HCT116 (cell line): Measurements from ENCODE around the gene OVAAL. TPM values are rescaled to one million over a fixed set of nuclear protein-coding genes. Genes with fewer than 3 reads are reported as not detected.

Experiments used
- ATAC-seq: fragments of 200-7000 bp; cut with Tn5 transposase; 2 replicates; pipeline ENCODE4 v1.9.1; 2020; ENCODE audit warnings: mild to moderate bottlenecking, moderate library complexity
- Bru-seq: library from RNA; stranded (reverse); fragments of 400-500 nt; gene quantifications from one replicate; lab custom pipeline; 2021; lab: Mats Ljungman, UMichigan
- BruChase-seq, 2 experiments: library from RNA; stranded (reverse); fragments of 400-500 nt; gene quantifications; one replicate each; lab custom pipeline; 2021; lab: Mats Ljungman, UMichigan
- BruUV-seq: library from RNA; stranded (reverse); fragments of 400-500 nt; replicated peaks from 2 replicates; lab custom pipeline; 2021; lab: Mats Ljungman, UMichigan
- CTCF ChIA-PET: fragments of 300-600 bp; sonication (Branson Sonifier 250); formaldehyde crosslinking; loops from one replicate; lab custom pipeline; 2021; ENCODE audit warnings: antibody characterized with exemption; lab: Charles Lee
- POLR2A ChIA-PET: fragments of 300-600, 350-600 bp; sonication (Branson Sonifier 250); formaldehyde crosslinking; loops from one replicate; lab custom pipeline; 2021; ENCODE audit warnings: antibody characterized with exemption; lab: Charles Lee
- RAD21 ChIA-PET, 2 experiments: fragments of 300-600 bp; sonication (Branson Sonifier 250); formaldehyde crosslinking; loops; one replicate each; lab custom pipeline; 2023; ENCODE audit warnings: low total read pairs in 2 of 2; ENCODE audit not compliant: uncharacterized antibody in 2 of 2, unreplicated experiment in 2 of 2, low non-redundant PET in 1 of 2; lab: Charles Lee
- DNase-seq: peaks from one replicate; pipeline ENCODE4 v3.0.0-alpha.2; 2010; ENCODE audit warnings: low read depth, low spot score
- H2AFZ ChIP-seq: fragments of 200-600 bp; shearing (Covaris generic), sonication (generic); 2 replicates; pipeline ENCODE4 v1.6.1; 2017; ENCODE audit warnings: low read depth, mixed run types, mixed read lengths, antibody characterized with exemption, low read length; ENCODE audit not compliant: poor library complexity, severe bottlenecking
- H3K27ac ChIP-seq: 2 replicates; pipeline ENCODE4 v1.5.1; 2012; ENCODE audit warnings: low read depth, low read length
- H3K27me3 ChIP-seq: fragments of 200-600 bp; sonication (generic); 2 replicates; pipeline ENCODE4 v1.6.1; 2016; ENCODE audit warnings: mixed run types, low read length, mixed read lengths; ENCODE audit not compliant: insufficient read depth
- H3K36me3 ChIP-seq, 2 experiments: fragments of 200-500 bp in 1 of 2; fragments of 200-600 bp in 1 of 2; sonication (Bioruptor generic) in 1 of 2; sonication (generic) in 1 of 2; 2 replicates each; pipeline versions ENCODE4 v1.5.1 to v1.6.1; 2014 to 2016; ENCODE audit warnings: low read length in 2 of 2, inconsistent platforms in 1 of 2, mixed read lengths in 1 of 2, mixed run types in 1 of 2; ENCODE audit not compliant: insufficient read depth in 2 of 2, control insufficient read depth in 1 of 2
- H3K4me1 ChIP-seq, 2 experiments: fragments of 200-600 bp in 1 of 2; sonication (generic) in 1 of 2; 2 replicates each; pipeline versions ENCODE4 v1.5.1 to v1.6.1; 2012 to 2017; ENCODE audit warnings: low read length in 2 of 2, inconsistent platforms in 1 of 2, mild to moderate bottlenecking in 1 of 2, mixed read lengths in 1 of 2, mixed run types in 1 of 2, moderate library complexity in 1 of 2; ENCODE audit not compliant: insufficient read depth in 2 of 2, control insufficient read depth in 1 of 2
- H3K4me2 ChIP-seq: fragments of 200-600 bp; sonication (generic); 2 replicates; pipeline ENCODE4 v1.6.1; 2017; ENCODE audit warnings: mixed run types, low read length, mixed read lengths
- H3K4me3 ChIP-seq, 2 experiments: fragments of 200-600 bp in 1 of 2; sonication (generic) in 1 of 2; replicated peaks in 1 of 2; 2 replicates each; pipeline ENCODE4 v1.5.1; 2011 to 2016; ENCODE audit warnings: low read length in 2 of 2, control low read depth in 1 of 2, low read depth in 1 of 2, mild to moderate bottlenecking in 1 of 2, mixed read lengths in 1 of 2, mixed run types in 1 of 2
- H3K79me2 ChIP-seq: fragments of 200-600 bp; sonication (generic); 2 replicates; pipeline ENCODE4 v1.6.1; 2017; ENCODE audit warnings: mild to moderate bottlenecking, mixed run types, low read length, moderate library complexity, mixed read lengths; ENCODE audit not compliant: insufficient read depth
- H3K9ac ChIP-seq: fragments of 200-600 bp; sonication (generic); 2 replicates; pipeline ENCODE4 v1.6.1; 2016; ENCODE audit warnings: low read length, mixed read lengths
- H3K9me2 ChIP-seq: fragments of 200-600 bp; sonication (generic), shearing (Covaris generic); 2 replicates; pipeline ENCODE4 v1.6.1; 2017; ENCODE audit warnings: mixed run types, mild to moderate bottlenecking, moderate library complexity; ENCODE audit not compliant: insufficient read depth
- H3K9me3 ChIP-seq, 2 experiments: fragments of 200-500 bp in 1 of 2; fragments of 200-600 bp in 1 of 2; sonication (Bioruptor generic) in 1 of 2; sonication (generic) in 1 of 2; 2 replicates each; pipeline ENCODE4 v1.6.1; 2014 to 2017; ENCODE audit warnings: low read length in 2 of 2, mixed read lengths in 2 of 2, inconsistent platforms in 1 of 2, low read depth in 1 of 2, mild to moderate bottlenecking in 1 of 2, mixed run types in 1 of 2, moderate library complexity in 1 of 2; ENCODE audit not compliant: control insufficient read depth in 1 of 2, insufficient read depth in 1 of 2
- H4K20me1 ChIP-seq: fragments of 200-600 bp; sonication (generic), shearing (Covaris generic); 2 replicates; pipeline ENCODE4 v1.6.1; 2017; ENCODE audit warnings: mixed run types, mild to moderate bottlenecking, moderate library complexity; ENCODE audit not compliant: insufficient read depth
- EGR1 ChIP-seq: IDR thresholded peaks from 2 replicates; pipeline ENCODE4 v1.6.1; 2012; ENCODE audit warnings: low read depth
- ELF1 ChIP-seq: IDR thresholded peaks from 2 replicates; pipeline ENCODE4 v1.6.1; 2012; ENCODE audit warnings: low read depth, borderline replicate concordance
- EZH2phosphoT487 ChIP-seq: fragments of 200-600 bp; IDR thresholded peaks from 2 replicates; pipeline ENCODE4 v1.6.1; 2018; ENCODE audit warnings: antibody characterized with exemption, borderline replicate concordance
- FOSL1 ChIP-seq: IDR thresholded peaks from 2 replicates; pipeline ENCODE4 v1.6.1; 2012; ENCODE audit warnings: low read depth
- JUND ChIP-seq: IDR thresholded peaks from 2 replicates; pipeline ENCODE4 v1.6.1; 2012
- MAX ChIP-seq: IDR thresholded peaks from 2 replicates; pipeline ENCODE4 v1.6.1; 2012
- RAD21 ChIP-seq: IDR thresholded peaks from 2 replicates; pipeline ENCODE4 v1.6.1; 2012; ENCODE audit warnings: low read depth, mild to moderate bottlenecking
- SIN3A ChIP-seq: IDR thresholded peaks from 2 replicates; pipeline ENCODE4 v1.6.1; 2012; ENCODE audit warnings: low read depth
- SP1 ChIP-seq: IDR thresholded peaks from 2 replicates; pipeline ENCODE4 v1.6.1; 2012; ENCODE audit warnings: low read depth
- TCF7L2 ChIP-seq: IDR thresholded peaks from 2 replicates; pipeline ENCODE4 v1.7.0; 2011; ENCODE audit warnings: borderline replicate concordance, inconsistent platforms; ENCODE audit not compliant: insufficient read depth, insufficient read length; ENCODE audit errors: extremely low read depth
- YY1 ChIP-seq: IDR thresholded peaks from 2 replicates; pipeline ENCODE4 v1.6.1; 2011; ENCODE audit warnings: low read length, low read depth, moderate library complexity, mild to moderate bottlenecking; ENCODE audit not compliant: insufficient replicate concordance; ENCODE audit errors: extremely low read depth
- ZNF274 ChIP-seq: fragments of 200-500 bp; sonication (Bioruptor generic); IDR thresholded peaks from 2 replicates; pipeline ENCODE4 v1.6.1; 2014; ENCODE audit warnings: mild to moderate bottlenecking, low read depth, low read length, inconsistent platforms
- intact Hi-C: fragments of 100-400 bp; cut with micrococcal nuclease; formaldehyde crosslinking; loops from 2 replicates; pipeline ENCODE4 v1.10.0; 2022
- long read RNA-seq: library from polyadenylated mRNA; unstranded; transcript quantifications from one replicate; pipeline ENCODE4 v2.0.0, GENCODE V29; 2021; ENCODE audit not compliant: unreplicated experiment
- polyA plus RNA-seq: library from polyadenylated mRNA; unstranded; fragments of >200 nt; gene quantifications from 2 replicates; pipeline ENCODE4 v1.2.1, GENCODE V29; 2012; ENCODE audit warnings: missing spikeins
- total RNA-seq: library from RNA; stranded (reverse); gene quantifications from one replicate; pipeline ENCODE4 v1.2.1, GENCODE V29; 2021; ENCODE audit not compliant: unreplicated experiment
- TF ChIP-seq, protein P1 (sequence below), 3 experiments: fragments of 200-600 bp in 1 of 3; sonication (generic) in 1 of 3; IDR thresholded peaks in 2 of 3; conservative IDR thresholded peaks in 1 of 3; 2 replicates each; pipeline ENCODE4 v1.5.1; 2012 to 2017; ENCODE audit warnings: low read depth in 2 of 3, low read length in 2 of 3, antibody characterized with exemption in 1 of 3, borderline replicate concordance in 1 of 3, control low read depth in 1 of 3, mild to moderate bottlenecking in 1 of 3, mixed read lengths in 1 of 3, mixed run types in 1 of 3, moderate library complexity in 1 of 3; ENCODE audit not compliant: insufficient read depth in 1 of 3
- TF ChIP-seq, protein P2 (sequence below): IDR thresholded peaks from 2 replicates; pipeline ENCODE4 v1.6.1; 2011; ENCODE audit warnings: mild to moderate bottlenecking, low read length, moderate library complexity; ENCODE audit not compliant: insufficient replicate concordance; ENCODE audit errors: extremely low read depth
- TF ChIP-seq, protein P3 (sequence below): IDR thresholded peaks from 2 replicates; pipeline ENCODE4 v1.6.1; 2012

Gene OVAAL
- not detected for total RNA-seq
- not detected in 2 replicates for polyA plus RNA-seq
- percentile 6 among the genes with signal in this experiment for Bru-seq, nascent RNA
- BruChase-seq, experiment 1, labeled RNA remaining after a 6-hour chase: not detected
- not detected for BruChase-seq, experiment 2, labeled RNA remaining after a 2-hour chase
- long read RNA-seq: 0 reads

DNA sequence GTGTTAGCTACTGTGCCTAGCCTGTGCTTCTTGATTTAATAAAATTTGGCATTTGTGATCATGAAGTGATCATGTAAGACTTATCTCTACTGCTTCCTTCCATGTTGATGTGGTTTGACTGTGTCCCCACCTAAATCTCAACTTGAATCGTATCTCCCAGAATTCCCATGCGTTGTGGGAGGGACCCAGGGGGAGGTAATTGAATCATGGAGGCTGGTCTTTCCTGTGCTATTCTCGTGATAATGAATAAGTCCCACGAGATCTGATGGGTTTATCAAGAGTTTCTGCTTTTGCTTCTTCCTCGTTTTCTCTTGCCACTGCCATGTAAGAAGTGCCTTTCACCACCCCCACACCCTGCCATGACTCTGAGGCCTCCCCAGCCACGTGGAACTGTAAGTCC is at the start of gene OVAAL:
Gene OVAAL, plus strand, starts transcription at position 301 of the 400 bp plus-strand sequence.
- no peak for TF ChIP-seq RAD21
- intact Hi-C loops: no loop called here
- ChIA-PET POLR2A (no interaction called here), RAD21 (no interaction called here), CTCF (no interaction called here)
- ATAC-seq: no peak
- no peak within 1 kb of the TSS for H2AFZ ChIP-seq
- no peaks in the 10 kb centered on the region for H3K9me3 ChIP-seq
- no peak within 1 kb of the TSS for H3K4me2 ChIP-seq
- H3K9me2 ChIP-seq: no peaks in the 10 kb centered on the region
- H3K9ac ChIP-seq: no peak within 1 kb of the TSS
- H4K20me1 ChIP-seq: no peaks in the 10 kb centered on the region
- no peak within 1 kb of the TSS for H3K27ac ChIP-seq
- BruUV-seq: no TSS peak
- DNase-seq: no peak
- peaks cover 0 to 22% of the 10 kb centered on the region in 2 experiments; a peak in 2 of 4 replicates for H3K4me1 ChIP-seq
- H3K4me3 ChIP-seq: no peak within 1 kb of the TSS
- H3K27me3 ChIP-seq: no peaks in the 10 kb centered on the region
- no peaks in the 10 kb centered on the region for H3K79me2 ChIP-seq
- no peaks in the 10 kb centered on the region for H3K36me3 ChIP-seq

GRCh38 chr1:180510882-180511281 is 47.9 kb upstream of the OVAAL start:
- H2AFZ ChIP-seq: no peak overlapping the region
- intact Hi-C loops: loop anchor here (10.0 kb wide), 1 partner anchor 914 kb away; no protein-coding TSS in a partner anchor
- POLR2A ChIA-PET: interaction anchor here (1.1 kb wide), 1 partner anchor 8 kb away, joined by 3 read pairs; the partner anchor contains the start of gene ACBD6

More at GRCh38 chr1:180510882-180511281, 47.9 kb upstream of the OVAAL start:
- Histone ChIP-seq H3K9me2 (no peaks in the 10 kb centered on the region), H3K27ac (no peak overlapping the region), H3K27me3 (no peaks in the 10 kb centered on the region), H3K36me3 (no peaks in the 10 kb centered on the region), H3K4me3 (no peak overlapping the region), H3K4me1 (peaks cover 1 to 13% of the 10 kb centered on the region in 2 experiments; a peak in 3 of 4 replicates), H3K79me2 (no peaks in the 10 kb centered on the region), H4K20me1 (no peaks in the 10 kb centered on the region), H3K9ac (no peak overlapping the region), H3K9me3 (no peaks in the 10 kb centered on the region), H3K4me2 (no peak overlapping the region)
- no peak for DNase-seq
- ChIA-PET RAD21 (no interaction called here), CTCF (no interaction called here)
- TF ChIP-seq ELF1: no peak
- TF ChIP-seq, protein P1, sequence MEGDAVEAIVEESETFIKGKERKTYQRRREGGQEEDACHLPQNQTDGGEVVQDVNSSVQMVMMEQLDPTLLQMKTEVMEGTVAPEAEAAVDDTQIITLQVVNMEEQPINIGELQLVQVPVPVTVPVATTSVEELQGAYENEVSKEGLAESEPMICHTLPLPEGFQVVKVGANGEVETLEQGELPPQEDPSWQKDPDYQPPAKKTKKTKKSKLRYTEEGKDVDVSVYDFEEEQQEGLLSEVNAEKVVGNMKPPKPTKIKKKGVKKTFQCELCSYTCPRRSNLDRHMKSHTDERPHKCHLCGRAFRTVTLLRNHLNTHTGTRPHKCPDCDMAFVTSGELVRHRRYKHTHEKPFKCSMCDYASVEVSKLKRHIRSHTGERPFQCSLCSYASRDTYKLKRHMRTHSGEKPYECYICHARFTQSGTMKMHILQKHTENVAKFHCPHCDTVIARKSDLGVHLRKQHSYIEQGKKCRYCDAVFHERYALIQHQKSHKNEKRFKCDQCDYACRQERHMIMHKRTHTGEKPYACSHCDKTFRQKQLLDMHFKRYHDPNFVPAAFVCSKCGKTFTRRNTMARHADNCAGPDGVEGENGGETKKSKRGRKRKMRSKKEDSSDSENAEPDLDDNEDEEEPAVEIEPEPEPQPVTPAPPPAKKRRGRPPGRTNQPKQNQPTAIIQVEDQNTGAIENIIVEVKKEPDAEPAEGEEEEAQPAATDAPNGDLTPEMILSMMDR (IDR thresholded peaks at IDR 0.05 in 2 of 3, conservative IDR thresholded peaks at IDR 0.05 in 1 of 3; ENCODE audit: borderline replicate concordance in 1 of 3, insufficient read depth in 1 of 3, low read depth in 2 of 3, low read length in 2 of 3): no peak
- TF ChIP-seq, protein P2, sequence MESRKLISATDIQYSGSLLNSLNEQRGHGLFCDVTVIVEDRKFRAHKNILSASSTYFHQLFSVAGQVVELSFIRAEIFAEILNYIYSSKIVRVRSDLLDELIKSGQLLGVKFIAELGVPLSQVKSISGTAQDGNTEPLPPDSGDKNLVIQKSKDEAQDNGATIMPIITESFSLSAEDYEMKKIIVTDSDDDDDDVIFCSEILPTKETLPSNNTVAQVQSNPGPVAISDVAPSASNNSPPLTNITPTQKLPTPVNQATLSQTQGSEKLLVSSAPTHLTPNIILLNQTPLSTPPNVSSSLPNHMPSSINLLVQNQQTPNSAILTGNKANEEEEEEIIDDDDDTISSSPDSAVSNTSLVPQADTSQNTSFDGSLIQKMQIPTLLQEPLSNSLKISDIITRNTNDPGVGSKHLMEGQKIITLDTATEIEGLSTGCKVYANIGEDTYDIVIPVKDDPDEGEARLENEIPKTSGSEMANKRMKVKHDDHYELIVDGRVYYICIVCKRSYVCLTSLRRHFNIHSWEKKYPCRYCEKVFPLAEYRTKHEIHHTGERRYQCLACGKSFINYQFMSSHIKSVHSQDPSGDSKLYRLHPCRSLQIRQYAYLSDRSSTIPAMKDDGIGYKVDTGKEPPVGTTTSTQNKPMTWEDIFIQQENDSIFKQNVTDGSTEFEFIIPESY: no peak
- TF ChIP-seq, protein P3, sequence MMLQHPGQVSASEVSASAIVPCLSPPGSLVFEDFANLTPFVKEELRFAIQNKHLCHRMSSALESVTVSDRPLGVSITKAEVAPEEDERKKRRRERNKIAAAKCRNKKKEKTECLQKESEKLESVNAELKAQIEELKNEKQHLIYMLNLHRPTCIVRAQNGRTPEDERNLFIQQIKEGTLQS: no peak
- TF ChIP-seq FOSL1: no peak
- no peak for TF ChIP-seq JUND
- no peak for TF ChIP-seq ZNF274
- TF ChIP-seq YY1: no peak
- TF ChIP-seq EZH2phosphoT487: no peak
- no peak for TF ChIP-seq TCF7L2
- TF ChIP-seq EGR1: no peak
- TF ChIP-seq MAX: no peak
- no peak for TF ChIP-seq SIN3A
- no peak for TF ChIP-seq SP1
- no peak for ATAC-seq
- no TSS peak for BruUV-seq
